Endothelial cell (in vitro differentiated cells): ENCODE data around the gene ACBD6. TPM values are rescaled to one million over a fixed set of nuclear protein-coding genes. Genes with fewer than 3 reads are reported as not detected.

Source experiments
- DNase-seq: peaks from one replicate; pipeline ENCODE4 v3.0.0; 2021; ENCODE audit warnings: low spot score
- H3K27ac Mint-ChIP-seq: one replicate; pipeline ENCODE4 v1.8.0; 2021; ENCODE audit warnings: mixed read lengths, inconsistent platforms; ENCODE audit not compliant: unreplicated experiment
- H3K27me3 Mint-ChIP-seq: one replicate; pipeline ENCODE4 v1.8.0; 2021; ENCODE audit warnings: mild to moderate bottlenecking, moderate library complexity, mixed read lengths, inconsistent platforms; ENCODE audit not compliant: unreplicated experiment
- H3K36me3 Mint-ChIP-seq: one replicate; pipeline ENCODE4 v1.8.0; 2021; ENCODE audit warnings: mild to moderate bottlenecking, low read depth, mixed read lengths, inconsistent platforms; ENCODE audit not compliant: unreplicated experiment
- H3K4me1 Mint-ChIP-seq: one replicate; pipeline ENCODE4 v1.8.0; 2021; ENCODE audit warnings: mild to moderate bottlenecking, mixed read lengths, inconsistent platforms; ENCODE audit not compliant: unreplicated experiment
- H3K4me3 Mint-ChIP-seq: one replicate; pipeline ENCODE4 v1.8.0; 2021; ENCODE audit warnings: mild to moderate bottlenecking, mixed read lengths, inconsistent platforms; ENCODE audit not compliant: unreplicated experiment
- H3K9me3 Mint-ChIP-seq: one replicate; pipeline ENCODE4 v1.8.0; 2021; ENCODE audit warnings: mixed read lengths, inconsistent platforms; ENCODE audit not compliant: unreplicated experiment
- total RNA-seq: library from RNA; stranded (reverse); fragmentation: NEBNext Ultra II Directional; extraction: Animal tissue kit (Norgen Biotek cat#: 25700); gene quantifications from one replicate; pipeline ENCODE4 v1.2.1, GENCODE V29; 2021; ENCODE audit not compliant: unreplicated experiment
- TF ChIP-seq, protein P1 (sequence below): fragments of 200-600 bp; sonication (generic); IDR thresholded peaks from one replicate; pipeline ENCODE4 v1.5.0; 2021; ENCODE audit warnings: antibody characterized with exemption; ENCODE audit not compliant: unreplicated experiment

ACBD6 gene
- total RNA-seq, 1 donor from 2014 or later, result 46.5 TPM

- Mint-ChIP-seq H3K27me3 (peaks cover 8% of the 10 kb centered on the region), H3K27ac (no peak overlapping the region), H3K36me3 (peaks cover 8% of the 10 kb centered on the region), H3K4me1 (no peaks in the 10 kb centered on the region), H3K4me3 (no peak overlapping the region), H3K9me3 (no peaks in the 10 kb centered on the region)
- no peak for DNase-seq
- TF ChIP-seq, protein P1, sequence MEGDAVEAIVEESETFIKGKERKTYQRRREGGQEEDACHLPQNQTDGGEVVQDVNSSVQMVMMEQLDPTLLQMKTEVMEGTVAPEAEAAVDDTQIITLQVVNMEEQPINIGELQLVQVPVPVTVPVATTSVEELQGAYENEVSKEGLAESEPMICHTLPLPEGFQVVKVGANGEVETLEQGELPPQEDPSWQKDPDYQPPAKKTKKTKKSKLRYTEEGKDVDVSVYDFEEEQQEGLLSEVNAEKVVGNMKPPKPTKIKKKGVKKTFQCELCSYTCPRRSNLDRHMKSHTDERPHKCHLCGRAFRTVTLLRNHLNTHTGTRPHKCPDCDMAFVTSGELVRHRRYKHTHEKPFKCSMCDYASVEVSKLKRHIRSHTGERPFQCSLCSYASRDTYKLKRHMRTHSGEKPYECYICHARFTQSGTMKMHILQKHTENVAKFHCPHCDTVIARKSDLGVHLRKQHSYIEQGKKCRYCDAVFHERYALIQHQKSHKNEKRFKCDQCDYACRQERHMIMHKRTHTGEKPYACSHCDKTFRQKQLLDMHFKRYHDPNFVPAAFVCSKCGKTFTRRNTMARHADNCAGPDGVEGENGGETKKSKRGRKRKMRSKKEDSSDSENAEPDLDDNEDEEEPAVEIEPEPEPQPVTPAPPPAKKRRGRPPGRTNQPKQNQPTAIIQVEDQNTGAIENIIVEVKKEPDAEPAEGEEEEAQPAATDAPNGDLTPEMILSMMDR, result no peak
Measured at GRCh38 chr1:180262628-180263488, 239.5 kb downstream of the ACBD6 start.

DNA sequence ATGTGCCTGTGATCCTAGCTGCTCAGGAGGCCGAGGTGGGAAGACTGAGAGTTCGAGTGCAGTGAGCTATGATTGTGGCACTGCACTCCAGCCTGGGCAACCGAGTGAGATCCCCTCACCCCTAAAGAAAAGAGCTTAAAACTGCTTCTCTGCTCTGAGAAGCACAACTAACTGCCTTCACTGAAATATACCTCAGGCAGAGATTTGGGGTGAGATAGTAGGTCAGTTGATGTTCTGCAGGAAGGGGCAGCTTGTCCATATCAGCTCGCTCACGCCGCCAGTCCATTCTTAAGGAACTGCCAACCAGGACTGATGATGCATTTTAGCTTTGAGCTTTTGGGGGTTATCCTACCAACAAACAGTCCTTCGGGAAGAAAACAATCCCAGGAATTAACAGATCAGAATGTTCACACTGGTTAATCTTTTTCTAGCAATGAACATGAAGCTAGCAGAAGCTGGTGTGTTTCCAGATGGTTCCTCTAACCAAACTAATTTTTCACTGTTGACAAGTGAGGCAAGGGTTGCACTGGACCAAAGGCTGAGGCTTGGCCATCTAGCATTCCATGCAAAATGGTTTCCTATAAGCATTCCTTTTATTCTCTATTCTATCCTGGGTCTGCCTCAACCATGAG, 240.7 kb downstream of the ACBD6 start:
- no peak overlapping the region for H3K27ac Mint-ChIP-seq
- no peaks in the 10 kb centered on the region for H3K4me1 Mint-ChIP-seq
- TF ChIP-seq, protein P1, result no peak
- no peak for DNase-seq
- no peak overlapping the region for H3K4me3 Mint-ChIP-seq
- H3K9me3 Mint-ChIP-seq, result no peaks in the 10 kb centered on the region
- H3K36me3 Mint-ChIP-seq, result peaks cover 8% of the 10 kb centered on the region
- peaks cover 6% of the 10 kb centered on the region for H3K27me3 Mint-ChIP-seq

- Mint-ChIP-seq H3K4me1 (no peaks in the 10 kb centered on the region), H3K36me3 (peaks cover 8% of the 10 kb centered on the region), H3K27me3 (peaks cover 6% of the 10 kb centered on the region), H3K9me3 (no peaks in the 10 kb centered on the region), H3K4me3 (no peak overlapping the region), H3K27ac (no peak overlapping the region)
- TF ChIP-seq, protein P1, result no peak
- no peak for DNase-seq
Measured at GRCh38 chr1:180261030-180261429, 241.3 kb downstream of the ACBD6 start.

GRCh38 chr1:180260541-180260940, 241.8 kb downstream of the ACBD6 start:
- no peaks in the 10 kb centered on the region for H3K9me3 Mint-ChIP-seq
- no peak overlapping the region for H3K27ac Mint-ChIP-seq
- H3K4me1 Mint-ChIP-seq, result no peaks in the 10 kb centered on the region
- peaks cover 6% of the 10 kb centered on the region for H3K27me3 Mint-ChIP-seq
- TF ChIP-seq, protein P1, result no peak
- H3K4me3 Mint-ChIP-seq, result no peak overlapping the region
- peaks cover 8% of the 10 kb centered on the region for H3K36me3 Mint-ChIP-seq
- no peak for DNase-seq
